Activated CD4-positive, alpha-beta T cell treated with anti-CD3 and anti-CD28 coated beads for 1 hour (primary cell): ENCODE data around the gene ARHGEF37.

Source experiments
- DNase-seq: peaks from one replicate; pipeline ENCODE4 v3.0.0-alpha.2; 2020

Gene ARHGEF37

DNA sequence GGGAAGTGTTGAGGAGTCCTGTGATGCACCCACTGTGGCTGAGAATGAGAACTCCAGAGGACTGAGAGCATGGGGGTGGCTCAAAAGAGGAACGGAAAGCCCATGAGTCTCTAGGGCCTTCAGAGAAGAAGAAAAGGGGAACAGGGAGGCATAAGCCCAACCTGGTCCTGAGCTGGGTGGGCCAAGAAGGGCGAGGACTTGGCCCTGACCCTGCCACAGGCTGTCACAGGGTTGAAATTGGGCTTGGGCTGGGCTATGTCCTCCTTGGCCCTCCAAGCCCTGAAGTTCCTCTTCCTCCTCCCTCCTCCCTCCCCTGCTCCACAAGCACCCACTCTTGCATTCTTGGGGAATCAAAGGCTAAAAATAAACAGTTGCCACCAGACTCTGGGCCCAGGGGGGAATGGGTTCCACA is 99.5 kb downstream of the ARHGEF37 start:
- DNase-seq = no peak

DNA sequence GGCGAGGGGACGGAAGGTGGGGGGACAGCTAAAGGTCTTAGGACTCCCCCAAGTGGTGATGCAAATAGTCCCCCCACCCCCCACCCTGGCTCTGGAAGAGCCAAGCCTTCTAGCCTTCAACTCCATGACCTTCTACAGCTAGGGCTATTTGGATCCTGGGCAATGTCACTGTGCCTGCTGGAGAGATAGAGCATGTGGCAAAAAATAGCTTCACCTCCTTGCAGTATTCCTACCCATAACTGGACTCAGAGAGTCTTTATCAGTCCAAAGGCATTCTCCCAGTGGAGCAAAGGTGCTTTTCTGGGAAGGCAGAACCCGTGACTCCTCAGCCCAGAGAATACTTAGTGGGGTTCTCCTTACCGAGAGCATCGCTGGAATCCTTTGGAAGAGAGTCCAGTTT is 100.0 kb downstream of the ARHGEF37 start:
- DNase-seq = no peak

DNA sequence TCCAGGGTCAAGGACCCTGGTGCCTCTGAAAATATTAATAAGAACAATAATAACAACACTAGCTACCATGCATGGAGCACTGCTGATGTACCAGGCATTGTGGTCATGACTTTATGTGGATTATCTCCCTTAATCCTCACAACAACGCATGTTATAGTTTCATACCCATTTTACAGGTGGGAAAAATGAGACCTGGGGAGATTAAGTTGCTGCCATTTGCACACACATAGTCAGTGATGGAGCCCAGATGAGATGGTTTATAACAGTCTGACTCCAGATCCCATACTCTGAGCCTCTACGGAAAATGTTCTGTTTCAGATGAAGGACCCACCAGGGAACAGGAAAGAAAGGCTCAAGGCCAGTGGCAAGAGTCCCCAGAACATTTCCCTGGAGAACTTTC is 100.6 kb downstream of the ARHGEF37 start:
- DNase-seq = no peak

DNA sequence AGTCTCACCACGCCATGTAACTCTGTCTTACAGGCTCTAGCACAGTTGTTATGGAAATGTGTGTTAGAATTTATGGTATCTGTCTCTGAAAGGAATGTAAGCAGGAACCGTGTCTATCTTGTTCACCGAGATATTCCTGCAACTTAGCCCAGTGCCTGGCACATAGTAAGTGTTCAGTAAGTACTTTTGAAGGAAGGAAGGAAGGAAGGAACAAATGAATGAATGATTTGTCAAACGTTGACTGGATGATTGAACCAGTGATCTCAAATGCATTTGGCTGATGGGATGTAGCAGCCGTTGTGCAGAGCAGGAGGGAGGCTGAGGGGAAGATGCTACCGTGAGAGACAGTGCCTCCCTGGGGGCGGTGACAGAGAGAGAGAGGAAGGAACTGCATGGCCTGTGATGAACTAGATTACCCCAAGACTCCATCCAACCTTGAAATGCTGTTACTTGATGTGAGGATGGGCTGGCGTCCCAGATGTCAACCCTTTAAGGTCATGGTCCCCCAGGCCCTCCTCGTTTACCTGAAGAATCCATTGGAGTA is 101.3 kb downstream of the ARHGEF37 start:
- no peak for DNase-seq

DNA sequence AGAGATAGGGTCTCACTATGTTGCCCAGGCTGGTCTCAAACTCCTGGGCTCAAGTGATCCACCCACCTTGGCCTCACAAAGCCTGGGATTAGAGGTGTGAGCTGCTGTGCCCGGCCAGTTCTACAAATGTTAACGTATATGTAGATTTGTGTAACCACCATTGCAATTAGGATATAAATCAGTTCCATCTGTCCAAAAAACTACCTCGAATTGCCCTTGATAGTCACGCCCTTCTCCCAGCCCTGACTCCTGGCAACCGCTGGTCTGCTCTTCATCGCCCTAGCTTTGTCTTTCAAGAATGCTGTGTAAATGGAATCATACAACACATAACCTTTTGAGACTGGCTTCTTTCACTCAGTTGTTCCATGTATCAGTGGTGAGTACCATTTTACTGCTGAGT is 102.7 kb downstream of the ARHGEF37 start:
- no peak for DNase-seq

DNA sequence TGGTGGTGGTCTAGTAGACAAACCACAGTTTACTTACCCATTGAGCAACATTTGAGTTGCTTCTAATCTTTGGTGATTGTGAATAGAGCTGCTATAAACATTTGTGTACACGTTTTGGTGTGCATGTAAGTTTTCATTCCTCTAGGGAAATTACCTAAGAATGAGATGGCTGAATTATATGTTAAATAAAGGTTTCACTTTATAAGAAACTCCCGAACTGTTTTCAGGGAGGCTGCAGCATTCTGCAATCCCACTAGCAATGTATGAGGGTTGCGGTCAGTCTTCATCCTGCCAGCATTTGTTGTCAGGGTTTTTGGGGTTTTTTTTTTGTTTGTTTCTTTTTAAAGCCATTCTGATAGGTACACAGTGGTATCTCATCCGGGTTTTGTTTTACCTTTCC is 103.1 kb downstream of the ARHGEF37 start:
- no peak for DNase-seq
